H1 (cell line): ENCODE measurements around the gene PRKCH. TPM values are rescaled to one million over a fixed set of nuclear protein-coding genes. Genes with fewer than 3 reads are reported as not detected.

Experiments
- CTCF ChIA-PET: fragments of 300-600 bp; sonication (Branson Sonifier 250); formaldehyde crosslinking; loops from one replicate; lab custom pipeline; 2021; ENCODE audit not compliant: partially characterized antibody; lab: Charles Lee
- POLR2A ChIA-PET: fragments of 300-600 bp; sonication (Branson Sonifier 250); formaldehyde crosslinking; loops from one replicate; lab custom pipeline; 2021; ENCODE audit warnings: inconsistent platforms; ENCODE audit not compliant: partially characterized antibody; lab: Charles Lee
- DNase-seq, 2 experiments: peaks; one replicate each; pipeline versions ENCODE4 v3.0.0 to v3.0.0-alpha.2; 2010 to 2022; ENCODE audit warnings: low spot score in 2 of 2, low read depth in 1 of 2, mixed read lengths in 1 of 2
- FAIRE-seq: peaks from 2 replicates; lab custom pipeline; 2011; peaks lifted over from hg19 to GRCh38; lab: Jason Lieb, UNC
- H2AFZ ChIP-seq: 2 replicates; pipeline ENCODE4 v1.8.1; 2012; ENCODE audit warnings: low read length, inconsistent platforms
- H2AK5ac ChIP-seq: 2 replicates; pipeline ENCODE4 v1.6.1; 2013; ENCODE audit warnings: low read depth, low read length
- H2BK120ac ChIP-seq: replicated peaks from 2 replicates; pipeline ENCODE3; 2013; ENCODE audit warnings: low read depth, low read length, inconsistent platforms
- H2BK12ac ChIP-seq: 2 replicates; pipeline ENCODE4 v1.6.1; 2013; ENCODE audit warnings: low read depth, low read length
- H2BK15ac ChIP-seq: 2 replicates; pipeline ENCODE4 v1.6.1; 2013; ENCODE audit warnings: low read length
- H2BK20ac ChIP-seq: 2 replicates; pipeline ENCODE4 v1.6.1; 2013; ENCODE audit warnings: low read length
- H2BK5ac ChIP-seq: 2 replicates; pipeline ENCODE4 v1.6.1; 2013; ENCODE audit warnings: low read depth, low read length
- H3K14ac ChIP-seq: 2 replicates; pipeline ENCODE4 v1.6.1; 2013; ENCODE audit warnings: inconsistent platforms; ENCODE audit not compliant: insufficient read length
- H3K18ac ChIP-seq: 2 replicates; pipeline ENCODE4 v1.6.1; 2013; ENCODE audit warnings: low read length; ENCODE audit errors: extremely low read depth
- H3K23ac ChIP-seq: 2 replicates; pipeline ENCODE4 v1.6.1; 2013; ENCODE audit warnings: inconsistent platforms; ENCODE audit not compliant: insufficient read length
- H3K23me2 ChIP-seq: 2 replicates; pipeline ENCODE4 v1.6.1; 2013; ENCODE audit warnings: low read depth, low read length
- H3K27ac ChIP-seq: 2 replicates; pipeline ENCODE4 v1.6.1; 2011; ENCODE audit warnings: low read depth, low read length, inconsistent platforms
- H3K27me3 ChIP-seq, 4 experiments: replicated peaks in 1 of 4; 1 replicate in 1 of 4; 2 replicates in 3 of 4; pipeline versions ENCODE4 v1.6.1 to v1.8.1; 2011 to 2013; ENCODE audit warnings: low read length in 3 of 4, mild to moderate bottlenecking in 3 of 4, inconsistent platforms in 2 of 4, mixed read lengths in 2 of 4, moderate library complexity in 1 of 4; ENCODE audit not compliant: control insufficient read depth in 3 of 4, insufficient read depth in 3 of 4; ENCODE audit errors: extremely low read depth in 1 of 4
- H3K36me3 ChIP-seq, 4 experiments: 2 replicates each; pipeline versions ENCODE4 v1.6.1 to v1.8.1; 2011 to 2013; ENCODE audit warnings: mild to moderate bottlenecking in 4 of 4, low read length in 3 of 4, moderate library complexity in 2 of 4, control low read depth in 1 of 4, inconsistent platforms in 1 of 4; ENCODE audit not compliant: insufficient read depth in 4 of 4, control insufficient read depth in 2 of 4
- H3K4ac ChIP-seq: replicated peaks from 2 replicates; pipeline ENCODE3; 2013; ENCODE audit warnings: low read length, low read depth, mixed read lengths, inconsistent platforms; ENCODE audit not compliant: insufficient read length
- H3K4me1 ChIP-seq, 4 experiments: replicated peaks in 1 of 4; 1 replicate in 1 of 4; 2 replicates in 3 of 4; pipeline versions ENCODE4 v1.6.1 to v1.8.1; 2011 to 2013; ENCODE audit warnings: low read length in 3 of 4, inconsistent platforms in 2 of 4, mixed read lengths in 1 of 4; ENCODE audit not compliant: insufficient read depth in 4 of 4, control insufficient read depth in 3 of 4
- H3K4me2 ChIP-seq, 2 experiments: 2 replicates each; pipeline versions ENCODE4 v1.6.1 to v1.8.1; 2011 to 2013; ENCODE audit warnings: low read depth in 2 of 2, low read length in 2 of 2, control low read depth in 1 of 2, inconsistent platforms in 1 of 2, mild to moderate bottlenecking in 1 of 2; ENCODE audit not compliant: insufficient read depth in 1 of 2
- H3K4me3 ChIP-seq, 4 experiments: fragments of 200-600, 300-600 bp in 1 of 4; sonication (generic), shearing (Covaris generic), sonication (Bioruptor Twin) in 1 of 4; 2 replicates each; pipeline versions ENCODE4 v1.5.1 to v1.8.1; 2011 to 2016; ENCODE audit warnings: low read length in 4 of 4, low read depth in 3 of 4, control low read depth in 2 of 4, inconsistent platforms in 2 of 4, mild to moderate bottlenecking in 2 of 4, mixed read lengths in 1 of 4, moderate library complexity in 1 of 4; ENCODE audit not compliant: insufficient read depth in 2 of 4; ENCODE audit errors: extremely low read depth in 1 of 4
- H3K56ac ChIP-seq: replicated peaks from 2 replicates; pipeline ENCODE3; 2013; ENCODE audit warnings: low read depth, mild to moderate bottlenecking, mixed read lengths, low read length, inconsistent platforms; ENCODE audit not compliant: insufficient read length
- H3K79me1 ChIP-seq: 2 replicates; pipeline ENCODE4 v1.6.1; 2013; ENCODE audit warnings: low read depth, low read length, control low read depth
- H3K79me2 ChIP-seq, 2 experiments: 2 replicates each; pipeline versions ENCODE4 v1.6.1 to v1.8.1; 2012 to 2013; ENCODE audit warnings: low read length in 2 of 2, mild to moderate bottlenecking in 2 of 2, inconsistent platforms in 1 of 2; ENCODE audit not compliant: insufficient read depth in 2 of 2, control insufficient read depth in 1 of 2
- H3K9ac ChIP-seq, 4 experiments: replicated peaks in 1 of 4; 1 replicate in 1 of 4; 2 replicates in 3 of 4; pipeline versions ENCODE4 v1.6.1 to v1.8.1; 2011 to 2013; ENCODE audit warnings: low read depth in 3 of 4, low read length in 3 of 4, control low read depth in 2 of 4, mild to moderate bottlenecking in 2 of 4, moderate library complexity in 2 of 4, inconsistent platforms in 1 of 4; ENCODE audit errors: extremely low read depth in 1 of 4
- H3K9me3 ChIP-seq, 2 experiments: 2 replicates each; pipeline versions ENCODE4 v1.6.1 to v1.8.1; 2012 to 2013; ENCODE audit warnings: mild to moderate bottlenecking in 2 of 2, moderate library complexity in 2 of 2, control low read depth in 1 of 2, inconsistent platforms in 1 of 2, low read depth in 1 of 2, low read length in 1 of 2, mixed read lengths in 1 of 2; ENCODE audit not compliant: insufficient read depth in 2 of 2
- H4K20me1 ChIP-seq, 2 experiments: replicated peaks in 1 of 2; 2 replicates each; pipeline versions ENCODE3 to v1.8.1; 2011 to 2013; ENCODE audit warnings: inconsistent platforms in 2 of 2, low read length in 2 of 2, mild to moderate bottlenecking in 1 of 2; ENCODE audit not compliant: insufficient read depth in 2 of 2, control insufficient read depth in 1 of 2
- H4K5ac ChIP-seq: 2 replicates; pipeline ENCODE4 v1.6.1; 2013; ENCODE audit warnings: low read length, low read depth, mixed read lengths, inconsistent platforms; ENCODE audit not compliant: insufficient read length
- H4K8ac ChIP-seq: 2 replicates; pipeline ENCODE4 v1.8.0; 2013; ENCODE audit warnings: mild to moderate bottlenecking, moderate library complexity, low read length, inconsistent platforms; ENCODE audit not compliant: insufficient read depth; ENCODE audit errors: extremely low read depth
- H4K91ac ChIP-seq: replicated peaks from 2 replicates; pipeline ENCODE3; 2013; ENCODE audit warnings: low read length, mixed read lengths, inconsistent platforms; ENCODE audit not compliant: insufficient read length
- CBX8 ChIP-seq: fragments of 300-800, 300-1000 bp; sonication (generic); IDR thresholded peaks from 2 replicates; pipeline ENCODE4 v1.7.1; 2016; ENCODE audit warnings: low read depth, low read length, borderline replicate concordance
- EGR1 ChIP-seq: IDR thresholded peaks from 2 replicates; pipeline ENCODE4 v1.6.1; 2011; ENCODE audit warnings: low read depth, low read length, borderline replicate concordance
- SAP30 ChIP-seq: fragments of 300-600 bp; sonication (generic); IDR thresholded peaks from 2 replicates; pipeline ENCODE4 v1.7.1; 2012; ENCODE audit warnings: low read length, moderate library complexity, mild to moderate bottlenecking, inconsistent platforms; ENCODE audit not compliant: insufficient read depth, insufficient replicate concordance
- WGBS, 2 experiments: shearing (Covaris generic) in 1 of 2; methylation state at CpG; one replicate each; pipeline versions ENCODE4 v1.1.6 to v1.1.7; 2013 to 2015; ENCODE audit warnings: low lambda C conversion rate in 2 of 2, mixed read lengths in 2 of 2, inconsistent platforms in 1 of 2, low coverage in 1 of 2, missing lambda C conversion rate in 1 of 2; ENCODE audit not compliant: insufficient replicate concordance in 2 of 2, insufficient coverage in 1 of 2, insufficient read length in 1 of 2; ENCODE audit errors: extremely low coverage in 1 of 2, missing lambda C conversion rate in 1 of 2; 5-methylcytosine and 5-hydroxymethylcytosine counted together
- polyA plus RNA-seq, 7 experiments: library from polyadenylated mRNA; depleted of rRNA in 3 of 7; stranded (reverse) in 5 of 7; unstranded in 2 of 7; fragments of >200 nt in 5 of 7; fragments of 200-250 nt in 2 of 7; gene quantifications; 1 replicate in 5 of 7; 2 replicates in 1 of 7; 4 replicates in 1 of 7; pipeline versions ENCODE4 v1.2.1 to v1.2.3, GENCODE V29; 2011 to 2013; ENCODE audit warnings: missing spikeins in 2 of 7, mixed read lengths in 2 of 7
- total RNA-seq: library from RNA; stranded (reverse); fragmentation: NEBNext Ultra II Directional; extraction: Animal tissue kit (Norgen Biotek cat#: 25700); gene quantifications from 2 replicates; pipeline ENCODE4 v1.2.1, GENCODE V29; 2021

Gene PRKCH
- total and polyA plus RNA-seq, 2 of the 8 experiments (the other 6 are each of a cell fraction or from before 2014, with no cell fraction given): 6.4 to 7.0 TPM

GRCh38 chr14:61491876-61492434, 170.6 kb downstream of the PRKCH start:
- H2BK15ac ChIP-seq: no peak overlapping the region
- H2AK5ac ChIP-seq: no peak overlapping the region
- 89% methylated on average over 5 of the region's 5 CpGs; no CpG with 5 or more reads in 1 of the 2 experiments for WGBS, 2 experiments
- H2BK20ac ChIP-seq: no peak overlapping the region
- FAIRE-seq: no peak
- no peak overlapping the region for H4K5ac ChIP-seq
- H3K56ac ChIP-seq: no peak overlapping the region
- H3K27me3 ChIP-seq: no peaks in the 10 kb centered on the region
- H4K20me1 ChIP-seq: no peaks in the 10 kb centered on the region
- no peak overlapping the region for H2BK5ac ChIP-seq
- H4K91ac ChIP-seq: no peak overlapping the region
- H3K27ac ChIP-seq: no peak overlapping the region
- no peak overlapping the region for H4K8ac ChIP-seq
- H3K4me1 ChIP-seq: no peaks in the 10 kb centered on the region
- no peak overlapping the region for H3K4me3 ChIP-seq
- no peaks in the 10 kb centered on the region for H3K23me2 ChIP-seq
- no peak overlapping the region for H3K18ac ChIP-seq
- H3K9me3 ChIP-seq: no peaks in the 10 kb centered on the region
- H3K9ac ChIP-seq: no peak overlapping the region
- no peak for DNase-seq
- H3K36me3 ChIP-seq: no peaks in the 10 kb centered on the region; a peak in 1 of 8 replicates
- H3K4ac ChIP-seq: no peak overlapping the region
- H3K14ac ChIP-seq: no peak overlapping the region
- no peaks in the 10 kb centered on the region for H3K79me1 ChIP-seq
- H3K4me2 ChIP-seq: no peak overlapping the region
- no peak overlapping the region for H3K23ac ChIP-seq
- TF ChIP-seq SAP30 (no peak), CBX8 (no peak), EGR1 (no peak)
- H2BK120ac ChIP-seq: no peak overlapping the region
- no peak overlapping the region for H2AFZ ChIP-seq
- ChIA-PET POLR2A (interaction anchor here (0.8 to 3.2 kb wide), 2 partner anchors 10 to 14 kb away, joined by 3 to 11 read pairs; no protein-coding TSS in a partner anchor), CTCF (interaction anchor here (0.6 to 3.6 kb wide), 7 partner anchors 8 to 104 kb away, joined by 3 to 17 read pairs (median 3); no protein-coding TSS in a partner anchor)
- no peak overlapping the region for H2BK12ac ChIP-seq
- no peaks in the 10 kb centered on the region for H3K79me2 ChIP-seq
